ENCODE data around the gene AMT.
"Not testable (repeated sequence)": the region's sequence is repeated elsewhere in the genome, so short reads cannot be mapped to it uniquely, and the experiment has no call there.

AMT gene

GRCh38 chr3:49424816-49425215, 2.5 kb upstream of the AMT start:
- no peak for DNase-seq (ENCODE audit: low read depth in 3 of 3, low spot score in 1 of 3)

- no peak for DNase-seq (ENCODE audit: low read depth in 3 of 3, low spot score in 1 of 3)
Observed at GRCh38 chr3:49421890-49422378, 339 bp downstream of the AMT start.

GRCh38 chr3:49417516-49418120, 4.7 kb downstream of the AMT start:
- no peak for DNase-seq (ENCODE audit: low read depth in 3 of 3, low spot score in 1 of 3)

- DNase-seq (ENCODE audit: low read depth in 3 of 3, low spot score in 1 of 3), result no peak
Observed at GRCh38 chr3:49416867-49417266, 5.4 kb downstream of the AMT start.

- peak in 2 of 3 donors; percentile 29 to 42 for DNase-seq (ENCODE audit: low read depth in 3 of 3, low spot score in 1 of 3)
Observed at GRCh38 chr3:49415931-49416601, 6.2 kb downstream of the AMT start.

GRCh38 chr3:49414753-49415152, 7.5 kb downstream of the AMT start:
- no peak for DNase-seq (ENCODE audit: low read depth in 3 of 3, low spot score in 1 of 3)

- no peak for DNase-seq (ENCODE audit: low read depth in 3 of 3, low spot score in 1 of 3)
Observed at GRCh38 chr3:49413338-49413734, 8.9 kb downstream of the AMT start.

GRCh38 chr3:49412632-49413337, 9.5 kb downstream of the AMT start:
- DNase-seq (ENCODE audit: low read depth in 3 of 3, low spot score in 1 of 3), result no peak

- DNase-seq (ENCODE audit: low read depth in 3 of 3, low spot score in 1 of 3), result peak; percentile 96 to 98 (median 98)
Observed at GRCh38 chr3:49411968-49412631, 10.2 kb downstream of the AMT start, which contains the start of the genes RHOA and TCTA. Gene RHOA, minus strand, starts transcription at chr3:49411976. Its CDS starts 36,387 bp downstream, at chr3:49375589. Gene TCTA, plus strand, starts transcription at chr3:49412423. Its CDS starts 4 bp downstream, at chr3:49412427.

GRCh38 chr3:49411535-49411967, 10.7 kb downstream of the AMT start:
- DNase-seq (ENCODE audit: low read depth in 3 of 3, low spot score in 1 of 3), result peak in 1 of 3 donors; percentile 31

- DNase-seq (ENCODE audit: low read depth in 3 of 3, low spot score in 1 of 3), result no peak
Observed at GRCh38 chr3:49410846-49411534, 11.3 kb downstream of the AMT start.

- DNase-seq (ENCODE audit: low read depth in 3 of 3, low spot score in 1 of 3), result no peak
Observed at GRCh38 chr3:49410066-49410845, 12.0 kb downstream of the AMT start.

GRCh38 chr3:49406571-49407565, 15.4 kb downstream of the AMT start:
- DNase-seq (ENCODE audit: low read depth in 3 of 3, low spot score in 1 of 3), result no peak

- DNase-seq (ENCODE audit: low read depth in 3 of 3, low spot score in 1 of 3), result not testable (repeated sequence)
Observed at GRCh38 chr3:49405570-49405969, 16.7 kb downstream of the AMT start.

GRCh38 chr3:49403891-49404290, 18.4 kb downstream of the AMT start:
- DNase-seq (ENCODE audit: low read depth in 3 of 3, low spot score in 1 of 3), result no peak

GRCh38 chr3:49401766-49402165, 20.5 kb downstream of the AMT start:
- DNase-seq (ENCODE audit: low read depth in 3 of 3, low spot score in 1 of 3), result no peak

GRCh38 chr3:49399461-49399860, 22.8 kb downstream of the AMT start:
- no peak for DNase-seq (ENCODE audit: low read depth in 3 of 3, low spot score in 1 of 3)

GRCh38 chr3:49397470-49397869, 24.8 kb downstream of the AMT start:
- no peak for DNase-seq (ENCODE audit: low read depth in 3 of 3, low spot score in 1 of 3)

GRCh38 chr3:49391310-49391709, 31.0 kb downstream of the AMT start:
- DNase-seq (ENCODE audit: low read depth in 3 of 3, low spot score in 1 of 3), result not testable (repeated sequence)

Data from stimulated activated CD4-positive, alpha-beta T cell treated with anti-CD3 and anti-CD28 coated beads, TNF-alpha, amount 100 ng/mL, for 1 hour (primary cell).